Cardiac muscle cell (in vitro differentiated cells and primary cell): ENCODE results near the gene CYP26B1. TPM values are rescaled to one million over a fixed set of nuclear protein-coding genes. Genes with fewer than 3 reads are reported as not detected.

Experiments used
- DNase-seq, 2 donors: peaks; one replicate each; pipeline versions ENCODE4 v3.0.0 to v3.0.0-alpha.2; 2010 to 2017; ENCODE audit warnings: low read depth in 1 of 2, low spot score in 1 of 2
- H3K27ac ChIP-seq: fragments of 200-600 bp; sonication (generic); 2 replicates; pipeline ENCODE4 v1.5.1; 2016
- H3K27me3 ChIP-seq: fragments of 200-600 bp; sonication (generic); 2 replicates; pipeline ENCODE4 v1.6.0; 2016; ENCODE audit warnings: control low read depth
- H3K36me3 ChIP-seq: fragments of 200-600 bp; sonication (generic); 2 replicates; pipeline ENCODE4 v1.5.1; 2016; ENCODE audit warnings: control low read depth
- H3K4me1 ChIP-seq: fragments of 200-600 bp; sonication (generic); 2 replicates; pipeline ENCODE4 v1.8.1; 2017; ENCODE audit warnings: low read depth, mild to moderate bottlenecking, mixed run types
- H3K4me3 ChIP-seq: fragments of 200-600 bp; sonication (generic); 2 replicates; pipeline ENCODE4 v1.5.1; 2016; ENCODE audit warnings: mild to moderate bottlenecking
- H3K9me3 ChIP-seq: fragments of 200-600 bp; sonication (generic); 2 replicates; pipeline ENCODE4 v1.5.1; 2017; ENCODE audit warnings: low read depth, mild to moderate bottlenecking, control low read depth
- CTCF ChIP-seq: IDR thresholded peaks from 2 replicates; pipeline ENCODE4 v1.5.1; 2012; ENCODE audit warnings: low read depth, mild to moderate bottlenecking, low read length
- polyA plus RNA-seq: library from polyadenylated mRNA; unstranded; fragments of >200 nt; fragmentation: Nextera tagmentation; extraction: Ambion mirVana; gene quantifications from 2 replicates; pipeline ENCODE4 v1.2.1, GENCODE V29; 2016
- total RNA-seq: library from RNA; depleted of rRNA; stranded (reverse); fragments of >200 nt; gene quantifications from 2 replicates; pipeline ENCODE4 v1.2.3, GENCODE V29; 2016

The CYP26B1 gene
- total and polyA plus RNA-seq, 2 experiments from 2014 or later: 1.2 to 3.1 TPM

GRCh38 chr2:72124376-72124775 lies 23.3 kb downstream of the CYP26B1 start:
- H3K36me3 ChIP-seq: no peaks in the 10 kb centered on the region
- no peaks in the 10 kb centered on the region for H3K9me3 ChIP-seq
- H3K27ac ChIP-seq: no peak overlapping the region
- no peaks in the 10 kb centered on the region for H3K27me3 ChIP-seq
- no peak overlapping the region for H3K4me3 ChIP-seq
- H3K4me1 ChIP-seq: no peaks in the 10 kb centered on the region
- TF ChIP-seq CTCF: no peak
- no peak for DNase-seq

- Histone ChIP-seq H3K9me3 (no peaks in the 10 kb centered on the region), H3K36me3 (no peaks in the 10 kb centered on the region), H3K4me3 (no peak overlapping the region), H3K27ac (no peak overlapping the region), H3K27me3 (no peaks in the 10 kb centered on the region), H3K4me1 (no peaks in the 10 kb centered on the region)
- TF ChIP-seq CTCF: no peak
- no peak for DNase-seq
Observed at GRCh38 chr2:72121153-72121552, 26.5 kb downstream of the CYP26B1 start.

- no peak for DNase-seq
- no peaks in the 10 kb centered on the region for H3K27me3 ChIP-seq
- no peak overlapping the region for H3K4me3 ChIP-seq
- no peaks in the 10 kb centered on the region for H3K36me3 ChIP-seq
- no peaks in the 10 kb centered on the region for H3K9me3 ChIP-seq
- H3K27ac ChIP-seq: no peak overlapping the region
- no peak for TF ChIP-seq CTCF
- no peaks in the 10 kb centered on the region for H3K4me1 ChIP-seq
Observed at GRCh38 chr2:72118951-72119350, 28.7 kb downstream of the CYP26B1 start.

- Histone ChIP-seq H3K36me3 (no peaks in the 10 kb centered on the region), H3K4me3 (no peak overlapping the region), H3K27ac (no peak overlapping the region), H3K9me3 (no peaks in the 10 kb centered on the region), H3K4me1 (no peaks in the 10 kb centered on the region), H3K27me3 (no peaks in the 10 kb centered on the region)
- TF ChIP-seq CTCF: no peak
- no peak for DNase-seq
Observed at GRCh38 chr2:72118386-72118785, 29.3 kb downstream of the CYP26B1 start.

GRCh38 chr2:72117718-72118117 lies 29.9 kb downstream of the CYP26B1 start:
- Histone ChIP-seq H3K27ac (no peak overlapping the region), H3K4me3 (no peak overlapping the region), H3K27me3 (no peaks in the 10 kb centered on the region)

More at GRCh38 chr2:72117718-72118117, 29.9 kb downstream of the CYP26B1 start:
- DNase-seq: no peak
- Histone ChIP-seq H3K36me3 (no peaks in the 10 kb centered on the region), H3K9me3 (no peaks in the 10 kb centered on the region), H3K4me1 (no peaks in the 10 kb centered on the region)
- TF ChIP-seq CTCF: no peak
